HS-27A (cell line): Measurements from ENCODE around the gene SELL.
"Not testable (repeated sequence)": the region's sequence is repeated elsewhere in the genome, so short reads cannot be mapped to it uniquely, and the experiment has no call there.

Experiments
- DNase-seq: peaks from one replicate; pipeline ENCODE4 v3.0.0-alpha.2; 2012; ENCODE audit warnings: low read depth, missing footprints

The SELL gene

DNA sequence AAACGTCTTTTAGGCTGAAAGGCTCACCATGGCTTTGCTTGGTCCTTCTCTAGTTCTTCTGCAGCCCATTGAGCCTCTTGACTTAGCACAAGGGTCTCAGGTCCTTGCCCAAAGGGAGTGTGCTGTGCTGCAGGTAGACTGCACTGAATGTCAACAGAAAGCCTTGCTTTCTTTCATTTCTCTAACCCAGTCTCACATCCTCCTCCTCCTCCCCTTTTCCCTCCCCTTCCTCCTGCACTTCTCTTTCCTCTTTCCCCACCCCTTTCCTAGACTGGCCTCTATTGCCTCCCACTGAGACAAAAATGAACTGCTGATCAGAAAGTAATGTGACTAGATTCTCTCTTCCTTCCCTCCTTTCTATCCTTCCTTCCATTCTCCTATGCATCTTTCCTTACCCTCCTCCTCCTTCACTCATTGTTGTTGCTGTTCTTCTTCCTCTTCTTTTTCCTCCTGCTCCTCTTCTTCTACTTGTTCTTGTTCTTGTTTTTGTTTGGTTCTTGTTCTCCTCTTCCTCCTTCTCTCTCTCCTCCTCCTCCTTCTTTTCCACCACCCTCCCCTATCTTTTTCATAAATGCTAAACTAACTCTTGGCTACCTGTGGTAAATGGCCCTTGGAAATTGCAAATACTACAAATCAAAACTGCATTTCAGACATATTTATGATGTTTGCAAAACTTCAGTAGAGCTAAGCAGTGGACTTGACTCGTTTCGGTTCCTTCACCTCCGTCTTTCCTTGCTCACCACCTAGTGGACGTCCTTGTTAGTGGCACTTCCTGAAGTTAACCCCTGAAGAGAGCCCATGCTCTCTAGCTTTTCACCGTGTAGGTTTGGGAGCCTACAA is at the start of gene SELL:
Gene SELL (minus strand): TSS at position 152 of the 840 bp plus-strand sequence. CDS start 122 bp downstream, at position 30.
- peak; percentile 7 for DNase-seq

DNA sequence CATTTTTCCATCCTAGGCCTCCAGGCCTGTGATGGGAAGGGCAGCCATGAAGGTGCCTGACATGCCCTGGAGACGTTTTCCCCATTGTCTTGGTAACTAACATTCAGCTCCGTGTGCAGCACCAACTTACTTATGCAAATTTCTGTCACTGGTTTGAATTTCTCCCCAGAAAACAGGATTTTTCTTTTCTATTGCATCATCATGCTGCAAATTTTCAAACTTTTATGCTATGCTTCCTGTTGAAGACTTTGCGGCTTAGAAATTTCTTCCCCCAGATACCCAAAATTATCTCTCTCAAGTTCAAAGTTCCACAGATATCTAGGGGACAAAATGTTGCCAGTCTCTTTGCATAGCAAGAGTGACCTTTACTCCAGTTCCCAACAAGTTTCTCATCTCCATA is 47.6 kb upstream of the SELL start:
- DNase-seq: no peak

DNA sequence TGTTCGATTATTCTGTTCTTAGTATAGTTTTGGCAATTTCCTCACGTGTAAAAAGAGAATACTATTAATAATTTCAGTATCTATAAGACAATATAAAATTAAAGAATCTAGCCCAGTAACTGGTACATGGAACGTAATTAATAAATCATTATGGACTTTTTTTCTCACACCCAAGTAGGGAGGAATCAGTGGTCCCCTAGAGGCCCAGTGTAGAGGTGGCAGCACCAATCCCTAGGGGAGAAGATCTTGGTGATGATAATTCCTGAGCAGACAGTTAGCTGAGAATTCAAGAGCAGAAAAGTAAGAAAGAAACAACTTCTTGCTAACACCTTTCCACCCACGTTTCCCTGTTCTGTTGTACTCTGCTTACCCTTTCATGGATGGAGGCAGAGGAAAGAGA is 42.1 kb upstream of the SELL start:
- no peak for DNase-seq

DNA sequence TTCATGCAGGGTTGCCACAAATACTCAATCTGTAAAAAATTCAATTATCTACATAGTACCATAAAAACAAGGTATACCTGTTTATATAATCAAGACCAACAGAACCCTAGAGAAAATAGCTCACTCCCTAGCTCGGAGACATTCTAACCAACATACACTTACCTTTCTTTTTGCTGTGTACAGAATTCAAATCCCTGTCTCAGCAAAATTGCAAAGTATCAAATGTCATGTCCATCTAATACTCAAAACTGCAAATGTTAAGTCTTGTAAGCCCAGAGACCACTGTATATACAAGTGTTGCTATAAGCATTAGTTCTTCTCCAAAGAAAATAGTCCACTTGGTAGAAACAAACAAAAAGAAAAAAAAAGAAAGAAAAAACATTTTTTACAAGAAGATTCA is 38.6 kb upstream of the SELL start:
- no peak for DNase-seq

DNA sequence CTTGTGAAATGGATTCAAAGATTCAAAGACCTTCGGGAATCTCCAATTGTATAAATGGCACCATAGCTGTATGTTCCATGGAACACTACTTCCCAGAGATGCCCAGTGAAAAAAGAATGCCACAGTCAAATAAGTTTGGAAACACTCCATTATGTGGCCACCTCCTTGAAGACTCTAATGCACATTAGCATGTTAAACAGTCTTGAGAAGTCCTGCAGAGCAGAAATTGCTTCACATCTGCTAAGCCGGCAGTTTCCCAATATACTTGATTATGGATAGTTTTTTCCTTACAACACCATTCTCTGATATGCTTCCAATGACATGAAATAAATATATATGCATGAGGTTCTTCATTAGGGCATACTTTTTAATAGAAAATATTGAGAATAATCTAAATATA is 35.1 kb upstream of the SELL start:
- DNase-seq: no peak

DNA sequence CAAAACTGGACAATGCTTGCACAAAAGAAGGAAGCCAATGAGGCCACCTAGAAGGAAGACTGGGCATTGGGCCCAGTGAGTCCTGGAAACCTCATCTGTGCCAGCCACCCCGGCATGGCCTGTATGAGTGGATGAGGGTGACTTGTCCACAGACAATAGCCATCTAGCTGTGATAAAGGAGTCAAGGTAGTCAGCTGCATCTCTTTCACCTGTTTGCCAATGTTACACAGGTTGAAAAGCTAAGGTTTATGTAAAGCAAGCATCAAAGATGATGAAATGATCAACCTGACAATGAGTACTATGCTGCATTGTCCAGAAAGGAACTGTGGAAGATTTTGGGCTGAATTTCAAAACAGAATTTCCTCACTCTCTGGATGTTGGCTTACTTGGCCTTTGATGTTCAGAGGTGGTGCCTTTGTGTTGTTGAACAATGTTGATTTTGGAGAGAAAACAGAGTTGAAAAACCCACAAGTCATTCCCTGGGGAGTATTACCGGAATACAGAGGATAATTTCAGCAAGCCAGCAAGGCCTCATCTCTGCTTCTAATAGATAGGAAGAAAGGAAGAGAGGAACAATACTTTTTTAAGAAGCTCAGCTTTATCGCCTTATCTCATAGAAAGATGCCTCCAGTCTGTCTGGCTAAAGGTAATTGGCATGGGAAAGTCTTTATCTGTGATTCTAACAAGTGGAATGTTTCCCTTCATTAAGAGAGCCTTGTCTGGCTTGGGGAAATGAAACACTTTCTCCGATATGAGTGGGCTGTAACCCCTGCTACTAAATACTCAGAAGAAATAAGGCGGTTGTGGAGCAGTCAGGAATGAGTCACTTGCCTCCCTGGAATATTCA is 33.8 kb upstream of the SELL start:
- no peak for DNase-seq

DNA sequence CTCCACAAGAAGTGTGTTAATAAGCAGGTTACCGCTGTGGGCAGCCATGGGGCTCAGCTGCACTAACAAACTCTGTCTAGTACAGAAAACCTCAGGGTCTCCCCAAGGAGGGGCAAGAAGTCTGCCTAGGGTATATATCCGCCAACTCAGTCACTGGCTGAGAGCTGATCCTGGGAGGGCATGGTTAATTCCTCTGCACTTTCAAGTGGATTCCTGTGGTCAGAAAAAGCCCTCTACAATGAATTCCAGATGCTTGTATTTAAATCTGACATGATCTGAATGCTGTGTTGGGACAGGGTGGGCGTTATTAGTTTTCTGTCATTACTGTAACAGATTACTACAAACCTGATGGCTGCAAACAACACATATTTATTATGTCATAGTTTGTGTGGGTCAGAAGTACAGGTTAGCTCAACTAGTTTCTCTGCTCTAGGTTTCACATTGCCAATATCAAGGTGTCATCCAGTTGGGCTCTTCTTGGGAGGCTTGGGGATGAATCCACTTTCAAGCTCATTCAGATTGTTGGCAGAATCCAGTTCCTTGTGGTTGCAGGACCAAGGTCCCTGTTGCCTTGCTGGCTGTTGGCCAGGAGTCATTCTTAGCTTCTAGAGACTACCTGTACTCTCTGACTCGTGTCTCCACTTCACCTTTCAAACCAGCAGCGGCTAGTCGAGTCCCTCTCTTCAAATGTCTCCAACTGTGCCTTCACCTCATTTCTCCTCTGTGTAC is 30.4 kb upstream of the SELL start:
- DNase-seq: no peak

DNA sequence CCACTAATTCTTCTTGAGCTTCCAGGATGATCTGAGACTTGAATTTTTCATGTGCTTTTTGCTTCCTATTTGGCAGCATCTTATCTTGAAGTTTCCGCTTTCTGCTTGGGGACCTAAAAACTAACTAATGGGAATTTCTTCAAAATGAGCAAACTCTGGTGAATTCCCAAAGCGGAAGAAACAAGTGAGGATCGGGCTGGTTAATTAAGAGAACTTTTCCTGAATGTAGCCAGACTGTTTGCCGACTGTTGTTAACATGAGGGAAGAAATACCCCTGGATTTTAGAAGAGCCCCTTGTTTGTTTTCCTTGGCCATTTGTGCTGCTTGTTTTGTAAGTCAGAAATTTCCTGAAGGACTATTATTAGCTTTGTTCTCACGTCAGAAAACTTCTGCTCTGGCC is 28.6 kb upstream of the SELL start:
- DNase-seq: no peak

DNA sequence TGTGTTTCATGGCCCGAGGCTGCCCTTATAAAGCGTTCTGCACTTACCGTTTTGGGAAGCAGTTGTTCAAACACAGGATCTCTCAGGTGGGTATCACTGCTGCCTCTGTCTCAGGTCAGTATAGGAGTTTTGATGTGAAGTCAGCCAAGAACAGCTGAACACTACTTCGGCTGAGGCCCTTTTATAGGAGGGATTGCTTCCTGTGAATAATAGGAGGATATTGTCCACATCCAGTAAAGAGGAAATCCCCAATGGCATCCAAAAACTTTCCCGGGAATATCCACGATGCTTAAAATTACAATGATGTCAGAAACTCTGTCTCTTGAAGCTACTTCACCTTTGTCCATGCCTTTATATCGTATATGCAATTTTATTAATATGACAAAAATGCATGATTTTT is 22.5 kb upstream of the SELL start, which contains the start of gene SELE:
Gene SELE (minus strand): TSS at position 156 of the 400 bp plus-strand sequence. CDS start 467 bp downstream, outside the sequence.
- no peak for DNase-seq

DNA sequence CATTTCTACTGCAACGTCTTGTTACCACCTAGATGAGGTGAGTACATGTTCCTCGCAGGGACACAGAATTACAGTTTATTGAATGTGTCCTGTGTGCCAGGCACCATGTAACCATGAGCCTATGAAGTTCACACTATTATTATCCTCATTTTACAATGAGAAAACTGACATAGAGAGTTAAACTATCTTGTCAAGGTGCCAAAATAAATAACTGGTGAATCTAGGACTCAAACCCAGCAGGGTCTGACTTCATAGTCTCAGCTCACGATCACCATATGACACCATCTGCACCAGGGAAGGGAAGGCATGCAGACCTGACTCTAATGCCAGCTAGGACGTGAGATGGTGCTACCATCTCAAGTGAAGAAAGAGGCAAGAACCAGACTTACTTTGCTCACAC is 20.0 kb upstream of the SELL start:
- DNase-seq: no peak

DNA sequence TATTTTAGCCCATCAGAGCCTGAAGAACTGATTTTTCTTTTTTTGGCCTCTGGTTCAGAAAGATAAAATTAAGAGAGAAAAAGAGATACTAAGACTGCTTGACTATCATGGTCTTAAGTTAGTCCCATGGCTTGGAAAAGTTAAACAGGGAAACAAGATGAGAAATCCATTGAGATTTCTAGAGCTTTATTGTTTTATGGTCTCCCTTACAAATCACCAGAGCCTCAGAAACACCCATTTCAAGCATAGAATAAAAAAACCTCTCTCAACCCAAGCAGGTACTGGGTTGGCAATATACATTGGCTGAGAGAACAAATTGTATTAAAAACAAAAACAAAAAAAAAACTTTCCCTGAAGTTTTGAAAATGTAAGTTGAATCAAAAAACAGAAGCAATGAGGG is 18.6 kb upstream of the SELL start:
- no peak for DNase-seq

DNA sequence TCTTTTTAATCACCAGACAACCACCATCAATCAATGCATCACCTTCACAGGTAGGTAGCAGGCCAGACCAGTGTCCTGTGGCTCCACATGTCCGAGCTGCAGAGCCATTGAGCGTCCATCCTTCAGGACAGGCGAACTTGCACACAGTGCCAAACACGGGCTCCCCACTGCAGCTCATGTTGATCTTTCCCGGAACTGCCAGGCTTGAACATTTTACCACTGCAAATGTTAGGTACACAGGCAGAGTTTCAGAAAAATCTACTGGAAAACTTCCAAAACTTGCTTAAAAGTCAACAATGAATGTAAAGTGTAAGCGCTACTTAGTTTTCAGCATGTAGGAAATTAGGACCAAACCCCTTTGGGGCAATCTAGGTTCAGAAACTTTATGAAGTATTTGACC is 15.9 kb upstream of the SELL start:
- DNase-seq: no peak

DNA sequence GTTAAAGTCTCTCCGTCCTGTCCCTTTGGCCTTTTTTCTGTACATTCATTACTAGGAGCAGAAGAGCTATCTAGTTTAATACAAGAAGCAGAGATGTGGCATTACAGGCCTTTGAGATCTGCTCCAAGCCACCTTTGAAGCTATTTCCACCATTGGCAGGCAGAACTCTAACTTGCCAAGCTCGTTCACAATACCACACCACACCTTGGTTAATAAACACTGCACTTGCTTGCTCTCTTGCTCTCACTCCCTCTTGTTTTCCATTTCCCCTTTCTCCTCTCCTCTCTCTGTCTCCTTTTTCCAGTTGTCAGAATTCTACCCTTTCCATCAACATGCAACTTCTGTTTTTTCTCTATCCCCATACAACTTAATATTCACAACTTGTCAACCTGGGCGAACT is 15.4 kb upstream of the SELL start:
- DNase-seq: no peak

DNA sequence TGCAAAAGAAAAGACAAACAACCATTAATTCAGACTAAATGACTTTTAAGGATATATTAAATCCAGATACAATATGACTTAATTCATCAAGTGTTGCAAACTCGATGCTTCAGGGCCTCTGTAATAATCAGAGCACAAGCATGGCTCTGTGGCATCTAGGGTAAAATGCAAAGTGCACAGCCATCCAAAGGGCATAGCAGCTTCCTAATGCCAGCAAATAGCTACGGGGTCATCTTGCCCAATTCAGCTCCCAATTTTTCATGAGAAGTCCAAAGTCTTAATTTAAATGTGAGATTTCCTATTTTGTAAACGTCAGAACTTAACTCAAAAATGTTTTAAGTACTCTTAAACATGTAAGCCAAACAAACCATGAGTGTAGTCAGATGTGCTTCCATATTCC is 14.5 kb upstream of the SELL start:
- DNase-seq: no peak

DNA sequence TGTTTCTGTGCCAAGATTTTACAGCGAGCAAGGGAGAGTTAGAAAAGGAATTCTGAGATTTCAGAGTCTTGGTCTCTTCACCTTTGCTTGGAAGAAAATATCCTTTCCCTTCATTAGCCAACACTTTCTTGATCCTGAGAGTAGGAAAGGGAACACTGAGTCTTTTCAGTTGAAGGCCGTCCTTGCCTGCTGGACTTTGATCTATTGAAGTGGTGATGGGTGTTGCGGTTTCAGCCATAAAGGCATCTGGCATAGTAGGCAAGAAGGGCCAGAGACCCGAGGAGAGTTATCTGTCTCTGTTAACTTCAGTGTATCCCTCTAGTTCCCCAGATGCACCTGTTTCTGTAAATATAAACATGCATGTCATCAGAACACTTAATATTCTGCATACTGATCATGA is 12.7 kb upstream of the SELL start:
- no peak for DNase-seq

DNA sequence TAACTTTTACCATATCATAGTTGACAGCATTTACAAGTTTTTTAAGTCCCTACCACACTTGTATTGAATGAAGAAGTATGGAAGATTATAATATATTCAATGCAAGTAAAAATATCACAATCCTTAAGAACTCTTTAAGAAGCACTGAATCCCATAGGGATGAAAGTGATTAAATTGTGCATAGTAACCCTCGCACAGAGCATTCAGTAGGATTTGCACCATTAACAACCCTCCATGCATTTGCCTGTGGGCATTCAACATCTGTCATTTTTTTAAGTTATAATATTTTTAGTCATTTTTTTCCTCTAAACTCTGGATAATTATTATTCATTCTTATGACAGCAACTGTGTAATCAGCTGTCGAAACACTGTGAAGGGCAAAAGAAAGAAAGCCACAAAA is 12.3 kb upstream of the SELL start:
- no peak for DNase-seq

DNA sequence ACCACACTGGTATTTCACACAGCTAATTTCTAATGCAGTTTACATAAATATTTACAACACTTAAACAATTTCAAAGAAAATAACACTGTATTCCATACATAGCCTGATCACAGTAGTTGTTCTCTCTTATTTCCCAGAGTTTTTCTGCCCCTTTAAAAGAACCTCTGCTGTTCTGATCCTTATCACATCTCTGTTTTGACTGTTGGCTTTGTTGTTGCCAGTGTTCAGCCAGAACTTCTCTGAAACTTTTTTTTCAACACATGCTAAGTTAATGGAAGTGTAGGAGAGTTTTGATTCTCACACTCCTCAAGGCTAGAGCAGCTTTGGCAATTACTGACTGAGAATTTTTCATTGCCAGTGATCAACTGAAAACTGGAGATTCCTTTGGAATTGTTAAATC is 11.4 kb upstream of the SELL start:
- no peak for DNase-seq

DNA sequence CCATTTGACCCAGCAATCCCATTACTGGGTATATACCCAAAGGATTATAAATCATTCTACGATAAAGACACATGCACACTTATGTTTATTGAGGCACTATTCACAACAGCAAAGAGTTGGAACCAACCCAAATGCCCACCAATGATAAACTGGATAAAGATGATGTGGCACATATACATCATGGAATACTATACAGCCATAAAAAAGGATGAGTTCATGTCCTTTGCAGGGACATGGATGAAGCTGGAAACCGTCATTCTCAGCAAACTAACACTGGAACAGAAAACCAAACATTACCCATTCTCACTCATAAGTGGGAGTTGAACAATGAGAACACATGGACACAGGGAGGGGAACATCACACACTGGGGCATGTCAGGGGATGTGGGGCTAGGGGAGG is 3.7 kb upstream of the SELL start:
- DNase-seq: not testable (repeated sequence)

DNA sequence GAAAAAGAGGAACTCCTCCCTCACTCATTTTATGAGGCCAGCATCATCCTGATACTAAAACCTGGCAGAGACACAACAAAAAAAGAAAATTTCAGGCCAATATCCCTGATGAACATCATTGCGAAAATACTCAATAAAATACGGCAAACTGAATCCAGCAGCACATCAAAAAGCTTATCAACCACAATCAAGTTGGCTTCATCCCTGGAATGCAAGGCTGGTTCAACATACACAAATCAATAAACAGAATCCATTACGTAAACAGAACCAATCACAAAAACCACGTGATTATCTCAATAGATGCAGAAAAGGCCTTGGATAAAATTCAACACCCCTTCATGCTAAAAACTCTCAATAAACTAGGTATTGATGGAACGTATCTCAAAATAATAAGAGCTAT is 1.7 kb upstream of the SELL start:
- not testable (repeated sequence) for DNase-seq

DNA sequence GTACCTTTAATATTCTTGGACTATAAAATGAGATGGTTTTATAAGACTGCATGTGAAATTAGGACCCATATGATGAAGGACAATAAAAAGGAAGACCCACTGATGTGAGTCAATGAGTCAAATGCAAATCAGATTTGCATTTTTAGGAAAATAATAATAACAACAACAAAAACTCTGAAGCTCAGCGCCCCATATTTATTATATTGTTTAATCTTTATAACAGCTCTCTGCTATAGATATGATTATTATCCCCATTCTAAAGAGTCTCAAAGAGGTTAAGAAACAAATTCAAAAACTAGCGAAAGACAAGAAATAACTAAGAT is 850 bp upstream of the SELL start:
- no peak for DNase-seq

DNA sequence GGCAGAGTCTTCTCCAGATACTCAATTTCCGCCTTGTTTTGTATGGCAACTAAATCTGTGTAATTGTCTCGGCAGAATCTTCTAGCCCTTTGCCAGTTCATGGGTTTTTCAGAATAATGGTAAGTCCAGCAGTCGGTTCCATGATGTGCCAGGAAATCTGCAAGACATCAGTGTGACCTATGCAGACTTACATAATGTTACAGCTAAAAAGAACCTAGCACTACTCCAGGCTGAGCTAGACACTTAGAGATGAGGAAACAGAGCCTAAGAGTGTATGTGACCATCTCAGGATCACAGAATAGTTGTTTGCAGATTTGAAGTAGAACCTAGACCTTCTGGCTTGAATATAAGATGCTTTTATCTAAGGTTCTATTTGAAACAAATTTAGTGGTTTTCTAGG is 2.8 kb downstream of the SELL start:
- no peak for DNase-seq

DNA sequence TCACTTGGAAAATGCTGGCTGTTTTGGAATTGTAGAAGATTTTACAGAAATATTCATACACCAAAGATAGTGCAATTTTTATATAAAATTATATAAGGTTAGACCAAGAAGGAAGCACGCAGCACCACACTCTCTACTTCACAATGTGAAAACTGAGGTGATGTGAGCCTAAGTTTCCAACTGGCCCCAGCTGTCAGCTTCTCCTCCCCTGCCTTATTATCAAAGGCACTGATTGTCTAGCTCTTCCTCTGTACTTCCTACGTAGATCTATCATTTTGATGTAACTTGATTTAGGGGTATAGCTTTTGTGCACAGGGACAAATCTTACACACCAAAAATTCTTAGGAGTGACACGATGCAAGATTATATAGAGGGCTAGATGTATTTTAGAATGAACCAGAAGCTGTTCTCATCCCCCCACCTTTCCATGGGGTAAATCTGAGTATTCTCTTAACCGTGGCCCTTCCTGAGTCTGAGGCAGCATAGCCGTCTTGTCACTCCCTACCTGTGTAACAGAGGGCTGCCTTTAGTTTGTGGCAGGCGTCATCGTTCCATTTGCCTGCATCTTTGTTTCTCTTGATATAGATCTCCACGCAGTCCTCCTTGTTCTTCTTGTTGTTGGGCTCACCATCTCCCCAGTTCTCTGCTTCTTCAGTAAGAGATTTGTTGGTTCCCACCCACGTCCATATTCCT is 3.4 kb downstream of the SELL start:
- DNase-seq: no peak
